Thyroid gland (tissue), 4 donors: ENCODE measurements around the gene SOCS6. TPM values are rescaled to one million over a fixed set of nuclear protein-coding genes. Genes with fewer than 3 reads are reported as not detected.

ENCODE experiments used
- DNase-seq, 2 donors: peaks; one replicate each; pipeline ENCODE4 v3.0.0-alpha.2; 2019
- H3K27ac ChIP-seq, 3 donors: fragments of 200-600 bp; sonication (generic); 1 replicate in 2 of 3; 2 replicates in 1 of 3; pipeline ENCODE4 v1.5.1; 2016 to 2019; ENCODE audit warnings: mild to moderate bottlenecking in 1 of 3, moderate library complexity in 1 of 3
- H3K27me3 ChIP-seq: fragments of 200-600 bp; sonication (generic); one replicate; pipeline ENCODE4 v1.5.1; 2019
- H3K36me3 ChIP-seq, 2 donors: fragments of 200-600 bp; sonication (generic); one replicate each; pipeline ENCODE4 v1.5.1; 2016 to 2019
- H3K4me1 ChIP-seq, 2 donors: fragments of 200-600 bp; sonication (generic); one replicate each; pipeline ENCODE4 v1.5.1; 2017 to 2019
- H3K4me3 ChIP-seq, 3 donors: fragments of 200-600 bp; sonication (generic); replicated peaks in 1 of 3; 1 replicate in 2 of 3; 2 replicates in 1 of 3; pipeline ENCODE4 v1.5.1; 2016; ENCODE audit warnings: mild to moderate bottlenecking in 1 of 3
- H3K9me3 ChIP-seq: fragments of 200-600 bp; sonication (generic); one replicate; pipeline ENCODE4 v1.5.1; 2017
- CTCF ChIP-seq, 6 experiments: fragments of 200-600 bp in 3 of 6; fragments of 450-650 bp in 3 of 6; sonication (generic) in 3 of 6; IDR thresholded peaks; one replicate each; pipeline ENCODE4 v1.5.1; 2016 to 2019; ENCODE audit warnings: antibody characterized with exemption in 6 of 6, mild to moderate bottlenecking in 2 of 6, inconsistent platforms in 1 of 6, moderate library complexity in 1 of 6
- POLR2A ChIP-seq, 2 donors: fragments of 450-650 bp; IDR thresholded peaks; one replicate each; pipeline ENCODE4 v1.6.1; 2017; ENCODE audit warnings: antibody characterized with exemption in 2 of 2, mild to moderate bottlenecking in 2 of 2, moderate library complexity in 1 of 2
- WGBS, 2 donors: methylation state at CpG; one replicate each; pipeline ENCODE4 v1.1.5; 2017; 5-methylcytosine and 5-hydroxymethylcytosine counted together
- intact Hi-C: fragments of 100-400 bp; cut with DNase I; formaldehyde crosslinking; loops from one replicate; pipeline ENCODE4 v1.15.1; 2023
- total RNA-seq, 4 donors: library from RNA; depleted of rRNA; stranded (reverse); fragments of >200 nt; gene quantifications; one replicate each; pipeline ENCODE4 v1.2.3, GENCODE V29; 2016

The SOCS6 gene
- total RNA-seq, 4 donors from 2014 or later: 20.7 to 25.6 (median 23.6) TPM

DNA sequence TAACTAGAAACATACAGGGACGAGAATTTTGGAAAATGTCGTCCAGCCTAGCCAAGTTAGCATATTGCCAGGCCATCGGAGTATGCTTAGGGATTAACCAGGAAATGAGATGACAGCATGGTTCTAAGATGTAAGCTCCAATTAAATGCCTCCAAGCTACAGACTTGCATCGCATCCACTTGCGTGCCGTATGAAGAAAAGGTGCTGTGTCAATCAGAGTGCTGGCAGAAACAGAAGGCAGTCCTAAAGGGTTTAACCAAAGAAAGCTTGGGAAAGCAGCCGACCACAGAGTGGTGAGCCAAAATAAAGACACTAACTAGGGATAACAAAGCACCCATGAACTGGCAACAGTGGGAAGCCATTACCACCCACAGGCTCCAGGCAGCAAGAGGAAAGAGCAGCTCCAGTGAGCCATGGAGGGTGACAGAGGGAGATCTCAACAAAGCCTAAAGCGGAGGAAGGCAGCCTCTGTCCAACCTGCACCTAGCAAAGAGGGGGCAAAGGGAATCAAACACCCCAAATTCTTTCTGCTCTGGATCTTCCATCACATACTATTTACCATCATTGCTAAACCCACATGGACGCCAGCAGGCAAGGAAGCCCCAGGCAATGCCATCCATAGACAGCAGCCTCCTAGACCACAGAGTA lies 27.6 kb upstream of the SOCS6 start:
- Histone ChIP-seq H3K4me1 (no peaks in the 10 kb centered on the region), H3K4me3 (no peak overlapping the region), H3K36me3 (no peaks in the 10 kb centered on the region), H3K27ac (no peak overlapping the region), H3K27me3 (no peaks in the 10 kb centered on the region), H3K9me3 (no peaks in the 10 kb centered on the region)
- TF ChIP-seq CTCF (IDR thresholded peaks at IDR 0.05): no peak
- no peak for TF ChIP-seq POLR2A (IDR thresholded peaks at IDR 0.05)
- no peak for DNase-seq
- intact Hi-C loops: no loop called here
- 91 to 92% methylated on average over 9 of the region's 9 CpGs for WGBS, 2 donors

GRCh38 chr18:70263336-70263735 lies 25.5 kb upstream of the SOCS6 start:
- Histone ChIP-seq H3K9me3 (no peaks in the 10 kb centered on the region), H3K4me1 (no peaks in the 10 kb centered on the region), H3K4me3 (no peak overlapping the region), H3K27ac (no peak overlapping the region), H3K27me3 (no peaks in the 10 kb centered on the region), H3K36me3 (no peaks in the 10 kb centered on the region)
- 69 to 96% methylated on average over 3 of the region's 3 CpGs for WGBS, 2 donors
- TF ChIP-seq CTCF (IDR thresholded peaks at IDR 0.05) (no peak), POLR2A (IDR thresholded peaks at IDR 0.05) (no peak)
- DNase-seq: no peak
- intact Hi-C loops: no loop called here

DNA sequence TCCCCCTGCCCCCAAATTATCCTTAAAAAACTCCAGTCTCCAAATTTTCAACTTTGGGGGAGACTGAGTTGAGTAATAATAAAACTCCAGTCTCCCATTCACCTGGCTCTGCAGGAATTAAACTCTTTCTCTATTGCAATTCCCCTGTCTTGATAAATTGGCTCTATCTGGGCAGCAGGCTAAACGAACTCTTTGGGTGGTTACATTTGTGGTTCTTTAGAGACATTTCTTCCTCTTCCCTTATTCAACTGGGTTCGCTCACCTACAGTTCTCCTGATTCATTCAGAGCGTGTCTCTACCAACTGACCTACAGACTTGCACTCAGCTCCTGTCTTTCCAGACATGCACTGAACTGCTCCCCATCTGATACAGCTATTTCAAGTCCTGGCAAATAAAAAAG lies 17.1 kb upstream of the SOCS6 start:
- no peaks in the 10 kb centered on the region for H3K9me3 ChIP-seq
- H3K36me3 ChIP-seq: no peaks in the 10 kb centered on the region
- no peaks in the 10 kb centered on the region for H3K4me1 ChIP-seq
- intact Hi-C loops: no loop called here
- WGBS, 2 donors: 90 to 95% methylated on average over 3 of the region's 3 CpGs
- H3K27ac ChIP-seq: no peak overlapping the region
- no peak for DNase-seq
- H3K4me3 ChIP-seq: no peak overlapping the region
- H3K27me3 ChIP-seq: no peaks in the 10 kb centered on the region
- TF ChIP-seq POLR2A (IDR thresholded peaks at IDR 0.05) (no peak), CTCF (IDR thresholded peaks at IDR 0.05) (no peak)

DNA sequence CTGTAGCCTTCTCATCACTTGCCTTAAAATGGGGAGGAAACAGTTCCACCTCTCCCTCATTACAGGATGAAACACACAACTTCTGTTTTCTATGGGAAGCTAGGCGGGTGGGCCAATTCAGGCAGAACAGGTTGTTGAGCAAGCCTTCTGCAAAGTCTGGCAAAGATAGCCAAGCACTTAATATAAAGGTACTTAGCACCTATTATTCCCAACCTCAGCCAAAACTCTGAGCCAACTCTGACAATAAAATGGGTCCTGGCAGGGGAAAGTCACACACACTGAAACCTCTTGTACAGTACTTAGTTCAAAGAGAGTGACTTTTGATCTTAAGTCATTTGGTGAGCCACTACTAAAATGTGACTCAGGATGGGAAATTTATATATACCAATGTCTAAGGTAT lies 15.8 kb upstream of the SOCS6 start:
- intact Hi-C loops: no loop called here
- 67 to 68% methylated on average over 1 of the region's 1 CpG for WGBS, 2 donors
- no peak overlapping the region for H3K27ac ChIP-seq
- H3K4me1 ChIP-seq: no peaks in the 10 kb centered on the region
- H3K36me3 ChIP-seq: no peaks in the 10 kb centered on the region
- H3K4me3 ChIP-seq: no peak overlapping the region
- TF ChIP-seq POLR2A (IDR thresholded peaks at IDR 0.05) (no peak), CTCF (IDR thresholded peaks at IDR 0.05) (no peak)
- no peaks in the 10 kb centered on the region for H3K27me3 ChIP-seq
- H3K9me3 ChIP-seq: no peaks in the 10 kb centered on the region
- no peak for DNase-seq

GRCh38 chr18:70276416-70277191 lies 12.2 kb upstream of the SOCS6 start:
- intact Hi-C loops: no loop called here
- DNase-seq: no peak

More at GRCh38 chr18:70276416-70277191, 12.2 kb upstream of the SOCS6 start:
- no peak for TF ChIP-seq POLR2A (IDR thresholded peaks at IDR 0.05)
- no peak for TF ChIP-seq CTCF (IDR thresholded peaks at IDR 0.05)
- Histone ChIP-seq H3K9me3 (no peaks in the 10 kb centered on the region), H3K27ac (no peak overlapping the region), H3K36me3 (no peaks in the 10 kb centered on the region), H3K4me3 (no peak overlapping the region), H3K4me1 (no peaks in the 10 kb centered on the region), H3K27me3 (no peaks in the 10 kb centered on the region)
- WGBS, 2 donors: 56 to 61% methylated on average over 5 of the region's 5 CpGs
